HepG2 (cell line): ENCODE data around the gene CD244.

Experiments used
- CEBPB ChIP-seq: IDR thresholded peaks from 2 replicates; pipeline ENCODE4 v1.6.1; 2011; ENCODE audit warnings: low read depth, low read length, improper control_type of control experiment, borderline replicate concordance
- CTCF ChIP-seq: sonication (generic); formaldehyde crosslinking; IDR thresholded peaks from 2 replicates; pipeline ENCODE4 v1.5.0; 2020; ENCODE audit warnings: mild to moderate bottlenecking, missing genetic modification reagents, moderate library complexity
- FUBP1 ChIP-seq: sonication (generic); formaldehyde crosslinking; IDR thresholded peaks from 2 replicates; pipeline ENCODE4 v1.5.1; 2020; ENCODE audit warnings: missing genetic modification reagents, mild to moderate bottlenecking, borderline replicate concordance
- KLF15 ChIP-seq: sonication (generic); formaldehyde crosslinking; IDR thresholded peaks from 2 replicates; pipeline ENCODE4 v1.8.1; 2023; ENCODE audit warnings: borderline replicate concordance, mild to moderate bottlenecking, inconsistent platforms, missing genetic modification reagents, mixed read lengths
- NR2C2 ChIP-seq: sonication (generic); formaldehyde crosslinking; IDR thresholded peaks from 2 replicates; pipeline ENCODE4 v1.4.0; 2020; ENCODE audit warnings: missing genetic modification reagents, mild to moderate bottlenecking, moderate library complexity, borderline replicate concordance
- PLSCR1 ChIP-seq: sonication (generic); formaldehyde crosslinking; IDR thresholded peaks from 2 replicates; pipeline ENCODE4 v1.5.0; 2020; ENCODE audit warnings: missing genetic modification reagents, mild to moderate bottlenecking, borderline replicate concordance
- RELA ChIP-seq: sonication (generic); formaldehyde crosslinking; IDR thresholded peaks from 2 replicates; pipeline ENCODE4 v1.4.0; 2020; ENCODE audit warnings: missing genetic modification reagents
- REPIN1 ChIP-seq: sonication (generic); formaldehyde crosslinking; IDR thresholded peaks from 2 replicates; pipeline ENCODE4 v1.8.0; 2022; ENCODE audit warnings: missing genetic modification reagents, low read depth, mild to moderate bottlenecking, borderline replicate concordance
- ZFP36 ChIP-seq: fragments of 150-350 bp; IDR thresholded peaks from 2 replicates; pipeline ENCODE4 v1.6.1; 2018; ENCODE audit warnings: borderline replicate concordance, low read length, low read depth; ENCODE audit not compliant: partially characterized antibody
- ZNF549 ChIP-seq: sonication (generic); formaldehyde crosslinking; IDR thresholded peaks from 2 replicates; pipeline ENCODE4 v1.5.0; 2020; ENCODE audit warnings: missing genetic modification reagents
- ZNF567 ChIP-seq: sonication (generic); formaldehyde crosslinking; IDR thresholded peaks from 2 replicates; pipeline ENCODE4 v1.8.1; 2023; ENCODE audit warnings: mild to moderate bottlenecking, missing genetic modification reagents, borderline replicate concordance

GRCh38 chr1:160883581-160884513 is 21.2 kb upstream of the CD244 start:
- TF ChIP-seq REPIN1 (CRISPR knock-in tag) (no peak), ZNF549 (CRISPR knock-in tag) (no peak), RELA (CRISPR knock-in tag) (no peak), CTCF (CRISPR knock-in tag) (no peak), ZFP36 (no peak), KLF15 (CRISPR knock-in tag) (no peak), ZNF567 (CRISPR knock-in tag) (no peak), CEBPB (no peak), NR2C2 (no peak), FUBP1 (CRISPR knock-in tag) (no peak), PLSCR1 (CRISPR knock-in tag) (no peak)
